HG03103 (cell line): Measurements from ENCODE around the gene NOSTRIN.
"Not testable (repeated sequence)": the region's sequence is repeated elsewhere in the genome, so short reads cannot be mapped to it uniquely, and the experiment has no call there.

Experiments
- ATAC-seq: cut with Tn5 transposase; IDR thresholded peaks from one replicate; pipeline ENCODE4 v1.9.1; 2021; ENCODE audit warnings: low read depth; ENCODE audit not compliant: unreplicated experiment

Gene NOSTRIN

DNA sequence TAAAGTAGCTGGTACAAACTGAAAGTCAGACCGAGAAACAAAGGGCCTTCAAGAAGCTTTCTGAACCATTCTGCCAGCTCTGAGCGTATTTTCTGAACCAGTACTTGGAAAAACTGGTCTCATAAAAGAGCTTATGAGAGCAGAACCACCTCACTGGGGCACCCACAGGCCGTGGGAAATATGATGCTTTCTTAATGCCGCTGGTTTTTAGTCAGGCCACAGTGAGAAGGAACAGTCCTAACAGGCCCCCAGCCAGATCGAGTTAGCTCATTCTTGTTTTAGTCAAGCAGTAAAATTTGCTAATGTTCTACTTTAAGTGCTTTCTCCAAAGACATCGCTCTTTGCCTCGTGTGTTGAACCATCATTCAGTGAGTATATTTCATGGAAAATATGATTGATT is 12.7 kb upstream of the NOSTRIN start:
- no peak for ATAC-seq

DNA sequence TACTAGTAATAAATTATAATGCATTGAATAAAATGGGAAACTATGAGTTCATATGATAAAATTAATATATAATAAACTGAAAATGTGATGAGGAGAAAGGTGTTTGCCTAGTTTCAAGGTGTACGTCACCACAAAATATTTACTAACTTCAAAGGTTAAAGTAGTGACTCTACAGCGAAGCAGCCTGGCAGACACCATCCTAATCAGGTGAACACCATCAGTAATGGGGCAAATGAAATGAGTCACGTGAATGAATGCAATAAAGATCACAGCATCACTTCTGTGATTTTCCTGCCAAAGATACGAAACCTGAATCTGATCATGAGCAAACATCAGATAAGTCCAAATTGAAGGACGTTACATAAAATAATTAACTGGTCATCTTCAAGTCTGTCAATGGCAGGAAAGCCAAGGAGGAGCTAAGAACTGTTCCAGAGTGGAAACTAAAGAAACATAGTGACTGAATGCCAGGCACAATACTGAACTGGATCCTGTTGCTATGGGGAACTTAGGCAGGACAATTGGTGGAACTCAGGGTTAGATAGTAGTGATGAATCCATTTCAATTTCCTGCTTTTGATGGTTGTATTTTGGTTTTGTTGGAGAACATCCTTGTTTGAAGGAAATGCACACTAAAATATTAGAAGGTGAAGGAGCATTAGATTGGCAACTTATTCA is 12.1 kb upstream of the NOSTRIN start:
- ATAC-seq = no peak

DNA sequence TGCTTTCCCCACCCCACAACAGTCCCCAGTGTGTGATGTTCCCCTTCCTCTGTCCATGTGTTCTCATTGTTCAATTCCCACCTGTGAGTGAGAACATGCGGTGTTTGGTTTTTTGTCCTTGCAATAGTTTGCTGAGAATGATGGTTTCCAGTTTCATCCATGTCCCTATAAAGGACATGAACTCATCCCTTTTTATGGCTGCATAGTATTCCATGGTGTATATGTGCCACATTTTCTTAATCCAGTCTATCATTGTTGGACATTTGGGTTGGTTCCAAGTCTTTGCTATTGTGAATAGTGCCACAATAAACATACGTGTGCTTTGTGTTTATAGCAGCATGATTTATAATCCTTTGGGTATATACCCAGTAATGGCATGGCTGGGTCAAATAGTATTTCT is 11.3 kb upstream of the NOSTRIN start:
- not testable (repeated sequence) for ATAC-seq

DNA sequence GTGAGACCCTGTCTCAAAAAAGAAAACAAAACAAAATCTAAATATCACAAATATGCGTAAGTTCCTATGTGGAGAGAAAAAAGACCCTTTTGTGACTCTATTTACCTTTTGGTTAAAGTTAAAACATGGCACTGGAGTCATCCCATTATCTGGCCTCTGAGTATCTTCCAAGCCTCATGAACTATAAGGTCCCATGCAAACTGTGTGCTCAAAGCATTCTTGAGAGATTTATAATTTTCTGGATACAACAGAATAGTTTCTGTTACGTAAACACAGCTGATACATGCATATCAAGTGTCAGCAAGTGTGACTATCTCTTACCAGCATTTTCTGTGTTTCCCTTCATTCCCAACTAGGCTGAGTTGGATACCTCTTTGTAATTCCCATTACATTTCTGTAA is 8.8 kb upstream of the NOSTRIN start:
- no peak for ATAC-seq

DNA sequence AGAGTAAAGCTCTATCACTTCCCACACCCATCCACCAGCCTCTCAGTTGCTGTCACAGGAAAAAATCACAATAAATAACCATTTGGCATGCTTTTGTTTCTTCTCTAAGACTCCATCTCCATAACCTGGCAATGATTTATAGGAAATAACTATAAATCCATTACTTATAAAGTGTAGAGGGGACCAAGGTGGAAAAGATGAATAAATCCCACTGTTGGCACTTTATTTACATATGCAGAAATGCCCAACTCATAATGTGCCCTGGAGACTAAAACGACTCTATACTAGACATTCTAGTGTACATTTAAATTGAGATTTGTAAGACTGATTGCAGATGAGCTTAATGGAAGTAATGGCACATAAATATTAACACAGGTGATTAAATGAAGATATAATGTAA is 7.5 kb upstream of the NOSTRIN start:
- ATAC-seq = no peak

DNA sequence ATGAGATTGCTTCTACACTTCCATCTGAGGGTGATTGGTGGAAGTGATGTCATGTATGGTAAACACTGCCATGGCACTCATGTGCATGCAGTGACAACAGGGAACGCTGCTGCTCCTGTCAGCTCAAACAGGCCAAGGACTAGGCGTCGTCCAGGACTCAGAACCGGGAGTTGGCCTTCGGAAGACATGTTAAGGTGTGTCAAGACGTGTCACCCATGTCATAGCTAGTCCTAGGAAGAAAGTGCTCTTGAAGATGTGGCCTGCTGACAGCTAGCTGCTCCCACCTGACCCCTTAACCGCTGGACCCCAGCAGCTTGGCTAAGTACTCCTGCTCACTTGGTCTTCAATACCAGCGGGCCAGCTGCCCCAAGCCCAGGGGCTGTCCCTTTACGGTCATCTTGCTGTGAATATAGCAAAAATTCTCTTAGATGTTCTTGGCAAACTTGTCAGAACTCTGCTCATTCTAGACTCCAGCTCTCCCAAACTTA is 6.3 kb upstream of the NOSTRIN start:
- ATAC-seq = no peak

DNA sequence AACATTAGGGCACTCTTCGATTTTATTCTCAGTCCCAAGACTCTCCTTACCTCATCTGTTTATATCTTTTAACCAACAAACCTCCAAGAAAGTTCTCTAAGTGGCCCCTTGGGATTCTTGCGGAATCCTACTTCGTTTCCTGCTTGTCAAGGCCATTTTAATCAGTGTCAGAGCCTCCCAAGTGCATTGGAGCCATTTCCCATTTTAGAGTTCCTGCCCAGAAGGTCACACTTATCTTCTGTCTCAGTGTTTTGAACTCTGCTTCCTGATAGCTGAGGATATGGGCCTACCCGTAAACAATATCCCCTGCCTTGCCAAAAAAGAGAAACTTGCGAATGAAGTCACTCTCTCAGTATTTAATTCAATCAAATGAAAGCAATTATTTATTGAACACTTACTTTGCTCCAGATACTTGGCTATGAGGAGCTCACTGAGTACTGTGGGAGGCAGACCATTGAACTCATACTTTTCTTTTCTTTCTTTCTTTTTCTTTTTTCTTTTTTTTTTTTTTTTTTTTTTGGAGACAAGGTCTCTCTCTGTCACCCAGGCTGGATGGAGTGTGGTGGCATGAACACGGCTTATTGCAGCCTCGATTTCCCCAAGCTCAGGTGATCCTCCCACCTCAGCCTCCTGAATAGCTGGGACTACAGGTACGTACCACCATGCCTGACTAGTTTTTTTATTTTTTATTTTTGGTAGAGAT is 5.7 kb upstream of the NOSTRIN start:
- ATAC-seq = no peak

DNA sequence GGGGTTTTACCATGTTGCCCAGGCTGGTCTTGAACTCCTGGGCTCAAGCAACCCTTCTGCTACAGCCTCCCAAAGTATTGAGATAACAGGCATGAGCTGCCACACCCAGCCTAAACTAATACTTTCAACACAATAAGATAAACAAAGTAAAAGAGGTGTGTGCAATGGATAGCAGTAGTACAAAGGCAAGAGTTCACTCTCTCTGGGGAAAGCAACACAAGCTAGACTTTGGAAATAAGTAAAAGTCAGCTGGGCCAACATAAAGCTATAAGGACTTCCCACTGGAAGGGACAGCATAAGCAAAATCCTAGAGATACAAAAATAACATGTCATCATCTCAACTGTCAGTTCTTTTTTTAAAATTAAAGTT is 5.2 kb upstream of the NOSTRIN start:
- ATAC-seq = no peak

DNA sequence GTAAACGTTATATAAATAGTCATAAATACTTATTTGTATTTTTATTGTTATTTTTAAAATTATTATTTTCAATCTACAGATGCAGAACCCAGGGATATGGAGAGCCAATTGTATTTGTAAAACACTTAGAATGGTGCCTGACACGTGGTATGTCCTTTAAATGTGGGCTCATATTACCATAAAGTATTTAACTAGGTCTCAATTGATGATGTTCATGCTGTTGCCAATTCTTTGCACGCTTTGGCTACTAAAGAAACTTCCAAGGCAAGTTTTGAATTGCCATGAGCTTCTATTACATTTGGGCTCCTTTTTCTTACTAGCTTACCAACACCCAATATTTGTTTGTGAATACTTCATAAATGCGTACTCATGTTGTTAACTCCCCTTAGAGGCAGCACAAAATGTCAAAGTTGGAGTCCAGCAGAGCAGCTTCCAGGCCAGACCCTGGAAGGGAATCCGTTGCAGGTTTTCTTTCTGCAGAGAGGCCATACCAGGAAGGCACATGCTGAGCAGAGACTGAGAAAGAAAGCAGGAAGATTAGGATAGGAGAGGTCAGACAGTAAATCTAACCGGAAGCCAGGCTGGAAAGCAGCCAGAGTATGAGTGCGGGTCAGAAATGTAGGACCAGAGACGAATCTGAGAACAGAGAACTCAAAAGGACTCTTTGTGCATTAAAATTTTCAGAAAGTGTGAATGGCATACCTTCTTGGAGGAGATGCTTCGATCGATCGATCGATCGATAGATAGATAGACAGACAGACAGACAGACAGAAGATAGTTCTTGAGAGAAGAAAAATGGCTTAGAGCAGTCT is 4.2 kb upstream of the NOSTRIN start:
- ATAC-seq = no peak

DNA sequence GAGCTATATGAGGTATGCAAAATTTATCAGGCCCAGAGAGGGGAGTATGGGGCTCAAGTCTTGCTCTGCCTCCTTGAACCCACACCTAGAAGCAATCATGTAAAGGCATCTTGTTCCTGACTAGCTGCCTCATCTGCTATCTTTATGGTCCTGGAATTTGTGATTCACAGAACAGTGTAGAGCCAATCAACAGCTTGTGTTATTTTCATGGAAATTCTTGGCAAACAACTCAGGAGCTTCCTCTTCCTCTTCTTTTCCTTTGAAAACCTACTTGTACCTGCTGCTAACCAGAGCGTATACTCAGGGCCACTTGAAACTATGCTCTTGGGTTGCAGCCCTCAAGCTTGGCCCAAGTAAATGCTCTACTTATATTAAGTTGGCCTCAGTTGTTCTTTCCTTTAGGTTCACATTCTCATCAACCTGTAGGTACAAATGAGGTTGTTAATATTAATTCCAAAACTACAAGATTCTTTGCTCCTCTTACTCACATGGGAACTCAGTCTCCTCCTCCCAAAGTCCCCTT is 3.5 kb upstream of the NOSTRIN start:
- ATAC-seq = no peak

DNA sequence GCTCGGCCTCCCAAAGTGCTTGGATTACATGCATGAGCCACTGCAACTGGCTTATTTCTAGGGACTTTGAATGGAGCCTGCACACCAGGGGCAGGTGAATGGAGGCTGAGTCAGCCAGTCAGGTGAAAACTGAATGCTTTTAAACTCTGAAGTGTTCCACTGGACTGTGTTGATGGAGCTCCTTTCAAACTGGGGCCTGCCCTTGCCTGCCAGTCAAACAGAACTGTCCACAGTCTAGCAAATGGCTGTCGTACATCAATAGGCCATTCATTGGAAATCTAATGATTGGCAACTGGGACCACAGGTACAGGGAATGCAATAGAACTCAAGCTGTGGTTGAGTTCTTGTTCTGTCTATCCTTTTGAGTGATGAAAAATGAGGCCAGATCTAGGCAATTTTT is 966 bp upstream of the NOSTRIN start:
- ATAC-seq = no peak

DNA sequence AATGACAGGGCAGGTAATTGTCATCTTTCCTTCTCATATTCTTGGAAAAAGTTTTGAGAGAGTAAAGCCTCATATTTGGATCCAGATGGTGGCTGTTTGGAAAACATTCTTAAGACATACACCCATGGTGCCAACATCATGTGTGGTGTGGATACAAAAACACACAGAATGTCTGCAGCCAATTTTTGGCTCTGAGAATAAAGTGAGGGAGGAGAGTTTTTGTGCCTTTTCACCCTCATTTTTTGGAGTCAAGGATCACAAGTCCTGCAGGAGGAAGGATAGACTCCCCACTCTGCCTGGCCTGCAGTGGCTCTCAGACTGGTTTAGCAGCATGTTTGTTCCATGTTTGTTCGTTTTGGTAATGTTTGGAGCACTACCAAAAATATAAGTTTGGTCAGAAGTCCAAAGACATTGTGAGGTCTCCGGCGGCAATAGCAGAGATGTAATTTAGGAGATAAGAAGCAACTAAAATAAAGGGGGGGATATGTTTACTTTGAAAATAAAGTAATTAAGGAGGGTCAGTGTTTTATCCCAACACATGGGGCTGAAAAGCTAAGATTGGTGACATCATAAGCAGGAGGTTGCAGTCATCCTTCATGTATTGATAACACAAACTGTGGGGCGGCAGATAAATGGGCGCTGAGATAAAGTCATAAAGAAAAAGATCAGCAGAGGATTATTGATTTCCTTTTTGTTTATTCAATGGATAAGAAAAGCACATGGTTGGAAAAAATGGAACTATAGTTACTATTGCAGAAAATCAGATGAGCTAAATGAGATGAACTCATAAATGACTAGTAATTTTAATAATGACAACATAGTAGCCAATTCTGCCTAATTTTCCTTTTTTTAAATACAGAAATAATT is 655 bp downstream of the NOSTRIN start:
- no peak for ATAC-seq

DNA sequence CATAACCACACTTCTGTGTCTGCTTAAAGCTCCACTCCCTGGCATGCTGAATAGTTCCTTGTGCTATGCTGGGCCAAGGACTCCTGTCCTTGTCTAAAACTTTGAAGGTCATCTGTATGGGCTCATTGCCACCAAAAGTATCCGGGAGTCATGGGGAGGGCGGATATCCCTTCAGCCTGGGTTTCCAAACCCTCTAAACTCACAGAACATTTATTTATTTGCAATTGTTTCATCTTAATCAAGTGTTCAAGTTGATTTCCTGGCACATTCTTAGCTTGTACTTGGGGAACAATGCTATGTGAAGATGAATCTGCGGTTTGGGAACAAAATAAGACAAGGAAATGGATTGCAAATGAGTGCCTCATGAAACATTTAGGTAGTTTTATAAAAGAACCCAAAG is 1.8 kb downstream of the NOSTRIN start:
- ATAC-seq = no peak

DNA sequence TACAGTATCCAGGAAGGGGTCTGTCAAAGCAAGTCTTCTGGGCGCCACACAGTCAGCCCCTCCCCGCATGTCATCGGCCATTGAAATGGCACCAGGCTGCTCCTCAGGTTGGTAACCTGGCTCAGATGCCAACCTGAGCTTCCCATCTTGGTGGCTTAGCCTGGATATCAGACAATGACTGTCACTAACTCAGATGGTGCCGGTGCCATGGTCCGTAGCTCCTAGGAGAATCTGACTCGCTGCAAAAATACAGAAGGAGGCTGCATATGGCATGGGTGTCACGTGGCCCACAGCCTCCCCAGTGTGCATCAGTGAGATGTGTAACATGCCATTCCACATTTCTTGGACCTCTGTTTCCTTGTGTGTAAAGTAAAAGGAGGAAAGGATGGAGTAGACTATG is 3.2 kb downstream of the NOSTRIN start:
- no peak for ATAC-seq

DNA sequence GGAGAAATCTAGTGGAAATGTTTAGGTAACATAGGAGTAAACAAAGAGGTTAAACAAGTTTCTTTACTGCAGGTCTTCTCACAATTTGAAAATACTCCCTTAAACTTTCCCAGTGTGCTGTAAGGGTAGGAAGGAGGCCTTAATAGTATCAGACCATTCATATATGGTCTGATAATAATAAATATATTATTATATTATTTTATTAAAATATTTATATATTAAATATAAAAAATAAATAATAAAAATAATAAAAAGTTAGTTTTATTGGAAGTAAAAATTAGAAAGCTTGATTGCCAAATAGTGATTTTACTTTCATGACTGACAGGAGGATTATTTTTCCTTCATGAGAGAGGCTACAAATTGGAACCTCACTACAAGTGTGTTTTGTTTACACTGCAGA is 7.1 kb downstream of the NOSTRIN start:
- no peak for ATAC-seq

DNA sequence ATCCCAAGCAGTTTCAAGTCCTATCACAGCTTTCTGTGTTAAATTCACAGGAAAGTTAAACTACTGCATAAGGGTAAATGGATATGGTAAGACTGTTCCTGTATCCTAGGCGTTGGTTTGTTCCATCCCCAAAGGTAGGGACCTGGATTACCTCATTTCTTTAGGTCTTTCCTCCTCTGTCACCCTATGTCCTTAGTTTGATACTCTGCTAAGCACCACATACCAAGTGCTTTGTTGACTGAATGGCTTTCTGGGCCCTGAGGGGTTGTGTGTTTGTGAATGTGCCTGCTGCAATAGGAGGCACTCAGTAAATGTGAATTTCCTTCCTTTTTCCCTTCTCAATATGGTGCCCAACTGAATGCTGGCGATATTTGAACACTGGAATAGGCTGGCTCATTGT is 7.8 kb downstream of the NOSTRIN start:
- ATAC-seq = no peak

DNA sequence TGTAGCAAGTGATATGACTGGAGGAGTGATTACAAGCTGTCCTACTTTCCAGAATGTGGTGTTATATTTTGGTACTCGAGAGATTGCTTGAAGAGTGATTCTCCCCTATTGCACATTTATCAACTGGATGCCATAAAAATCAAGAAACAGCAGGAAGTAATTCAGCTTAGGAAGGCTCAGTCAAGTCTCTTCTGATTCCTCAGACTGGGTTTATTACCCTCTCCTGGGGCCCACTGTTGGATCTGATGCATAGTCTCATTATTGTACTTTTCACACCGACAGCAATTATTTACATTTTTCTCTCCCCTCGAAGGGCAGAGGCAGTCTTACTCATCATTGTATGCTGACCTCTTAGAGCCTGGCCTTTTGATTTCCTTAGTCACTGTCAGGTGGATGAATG is 9.3 kb downstream of the NOSTRIN start:
- no peak for ATAC-seq

DNA sequence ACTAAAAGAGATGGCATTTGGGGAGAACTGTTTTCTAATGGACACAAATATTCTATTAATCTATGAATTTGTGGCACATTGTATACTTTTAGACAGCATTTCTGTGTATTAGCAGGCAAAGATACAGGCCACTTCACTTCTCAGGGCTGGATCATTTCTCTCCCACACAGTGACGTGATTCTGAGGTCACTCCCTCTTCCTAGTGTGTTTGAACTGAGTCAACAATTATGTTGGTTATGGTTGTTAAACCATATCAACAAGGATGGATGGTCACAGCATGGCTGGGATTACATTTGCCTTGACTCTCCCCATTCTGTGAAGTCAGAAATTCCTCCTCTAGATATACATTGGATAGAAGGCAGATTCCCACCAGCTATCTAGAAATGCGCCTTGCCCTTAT is 11.6 kb downstream of the NOSTRIN start:
- ATAC-seq = no peak

DNA sequence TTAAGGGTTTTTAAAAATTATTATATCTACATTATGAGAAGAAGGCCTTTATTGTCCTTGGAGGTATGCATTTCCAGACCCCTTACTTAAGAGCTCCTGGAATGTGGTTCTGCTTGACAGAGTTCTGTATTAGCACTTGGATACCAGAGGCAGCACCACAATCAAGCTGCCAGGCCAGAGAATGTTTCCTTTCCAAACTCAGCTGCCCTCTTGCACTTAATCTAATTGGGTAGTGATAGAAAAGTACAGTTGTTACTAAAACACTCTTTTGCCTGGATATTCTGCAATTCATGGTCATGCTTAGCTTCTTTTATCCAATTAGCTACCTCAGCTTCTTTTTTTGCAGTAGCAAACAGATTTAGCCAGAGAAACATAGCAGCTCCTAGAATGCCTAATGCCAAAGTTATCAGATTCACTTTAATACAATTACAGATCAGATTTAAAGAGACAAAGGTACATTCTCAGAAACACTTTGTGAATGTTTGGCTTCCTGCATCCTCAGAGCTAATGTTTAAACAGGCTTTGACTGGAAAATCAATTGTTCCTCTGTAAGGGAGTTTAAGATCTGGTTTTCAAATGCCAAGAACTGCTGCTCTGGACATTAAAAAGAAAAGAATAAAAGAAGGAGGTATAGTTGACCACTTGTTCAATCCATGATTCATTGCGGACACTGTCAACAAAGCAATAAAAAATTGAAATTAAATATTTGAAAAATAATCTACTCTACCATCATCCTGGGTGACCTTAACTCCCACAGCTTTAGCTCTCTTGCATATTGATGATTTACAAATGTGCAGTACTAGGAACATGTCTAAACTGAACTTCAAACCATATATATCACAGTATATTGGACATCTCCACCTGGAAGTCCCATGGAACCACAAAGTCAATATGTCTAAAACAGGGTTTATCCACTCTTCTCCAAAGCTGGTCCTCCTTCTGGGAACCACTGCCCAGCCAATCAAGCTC is 12.8 kb downstream of the NOSTRIN start:
- no peak for ATAC-seq
